SK-N-DZ (cell line): ENCODE results near the gene HDLBP.
"Not testable (repeated sequence)": the region's sequence is repeated elsewhere in the genome, so short reads cannot be mapped to it uniquely, and the experiment has no call there.

ENCODE experiments used
- DNase-seq: peaks from one replicate; pipeline ENCODE4 v3.0.0-alpha.2; 2015; ENCODE audit warnings: low spot score

HDLBP gene

DNA sequence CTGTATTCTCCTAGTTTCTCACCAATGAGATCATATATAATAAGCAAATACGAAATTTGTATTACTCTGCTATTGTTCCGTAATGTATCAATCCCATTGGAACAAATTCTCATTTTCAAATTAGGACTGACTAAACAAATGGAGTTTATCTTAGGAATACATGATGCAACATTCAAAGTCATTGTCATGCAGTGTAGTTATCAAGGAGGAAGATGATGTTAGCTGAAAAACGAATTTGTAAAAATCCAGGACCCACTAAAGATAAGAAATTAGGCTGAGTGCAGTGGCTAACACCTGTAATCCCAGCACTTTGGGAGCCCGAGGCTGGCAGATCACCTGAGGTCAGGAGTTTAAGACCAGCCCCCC is 15.1 kb upstream of the HDLBP start:
- DNase-seq = no peak

- no peak for DNase-seq
Measured at GRCh38 chr2:241329669-241330615, 14.5 kb upstream of the HDLBP start.

GRCh38 chr2:241325257-241325656 is 9.8 kb upstream of the HDLBP start:
- no peak for DNase-seq

DNA sequence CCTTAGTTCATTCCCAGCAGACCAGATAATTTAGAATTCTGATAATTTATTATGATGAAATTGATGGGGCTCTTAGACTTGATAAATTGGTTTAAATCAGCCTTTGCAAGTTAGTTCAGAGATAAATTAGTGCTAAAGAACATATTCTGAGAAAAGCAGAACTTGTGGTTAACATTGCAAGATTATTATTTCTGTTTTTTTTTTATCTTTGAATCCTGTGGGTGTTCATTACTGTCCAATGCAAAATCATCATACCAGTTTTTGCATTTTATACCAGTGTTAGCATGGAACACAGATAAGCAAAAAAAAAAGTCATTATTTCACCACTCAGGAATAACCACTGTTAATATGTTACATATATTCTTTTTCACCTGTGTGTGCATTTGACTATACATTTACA is 9.3 kb upstream of the HDLBP start:
- no peak for DNase-seq

- no peak for DNase-seq
Measured at GRCh38 chr2:241323778-241324177, 8.3 kb upstream of the HDLBP start.

GRCh38 chr2:241321886-241322285 is 6.4 kb upstream of the HDLBP start:
- DNase-seq = no peak

DNA sequence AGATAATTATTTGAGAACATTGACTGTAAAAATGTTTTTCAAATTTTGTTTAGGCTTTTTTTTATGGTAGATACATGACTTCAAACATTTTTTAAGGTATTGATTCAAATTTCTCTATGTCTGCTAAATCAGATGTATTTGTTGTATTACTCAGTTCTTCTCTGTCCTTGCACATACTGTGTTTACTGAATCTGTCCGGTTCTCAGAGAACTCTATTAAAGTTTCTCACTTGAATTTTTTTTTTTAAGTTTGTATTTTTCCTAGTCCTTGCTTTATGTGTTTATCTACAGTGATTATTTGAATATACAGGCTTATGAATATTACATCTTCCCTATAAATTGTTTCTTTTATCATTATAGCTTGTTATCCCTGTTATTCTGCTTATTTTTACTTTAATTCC is 5.6 kb upstream of the HDLBP start:
- DNase-seq = no peak

DNA sequence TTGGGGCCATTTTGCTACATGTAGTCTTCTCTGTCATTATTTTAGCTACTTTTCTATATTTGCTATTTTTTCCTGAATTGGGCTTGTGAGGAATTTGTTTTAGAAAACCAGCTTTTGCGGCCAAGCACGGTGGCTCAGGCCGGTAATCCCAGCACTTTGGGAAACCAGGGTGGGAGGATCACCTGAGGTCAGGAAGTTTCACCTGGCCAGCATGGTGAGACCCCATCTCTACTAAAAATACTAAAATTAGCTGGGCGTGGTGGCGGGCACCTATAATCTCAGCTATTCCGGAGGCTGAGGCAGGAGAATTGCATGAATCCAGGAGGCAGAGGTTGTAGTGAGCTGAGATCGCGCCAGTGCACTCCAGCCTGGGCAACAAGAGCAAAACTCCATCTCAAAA is 4.9 kb upstream of the HDLBP start:
- no peak for DNase-seq

- DNase-seq = not testable (repeated sequence)
Measured at GRCh38 chr2:241318830-241319229, 3.4 kb upstream of the HDLBP start.

GRCh38 chr2:241317391-241317790 is 1.9 kb upstream of the HDLBP start:
- no peak for DNase-seq

DNA sequence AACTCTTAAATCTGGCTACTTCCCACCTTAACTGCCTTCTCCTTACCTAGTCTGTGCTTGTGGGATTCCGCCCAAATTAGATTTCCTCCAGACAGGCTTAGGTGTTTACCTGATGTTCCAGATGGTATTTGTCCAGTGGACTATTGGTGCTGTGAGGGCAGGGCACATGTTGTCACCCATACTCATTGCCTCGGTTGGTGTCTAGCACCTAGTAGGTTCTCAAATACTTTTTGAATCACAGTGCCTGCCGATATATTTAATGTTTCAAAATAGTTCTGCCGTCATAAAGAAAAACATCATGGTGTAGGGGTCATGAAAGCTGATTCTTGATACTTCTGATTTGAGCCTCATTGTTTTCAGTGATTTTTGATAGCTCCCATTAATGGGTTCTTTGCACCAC is 1.4 kb upstream of the HDLBP start:
- no peak for DNase-seq

GRCh38 chr2:241315879-241316631 is 583 bp upstream of the HDLBP start, which contains the start of gene SEPTIN2:
Gene SEPTIN2, plus strand, starts transcription at chr2:241315925. Its CDS starts 8,308 bp downstream, at chr2:241324233.
- peak; percentile 65 for DNase-seq

DNA sequence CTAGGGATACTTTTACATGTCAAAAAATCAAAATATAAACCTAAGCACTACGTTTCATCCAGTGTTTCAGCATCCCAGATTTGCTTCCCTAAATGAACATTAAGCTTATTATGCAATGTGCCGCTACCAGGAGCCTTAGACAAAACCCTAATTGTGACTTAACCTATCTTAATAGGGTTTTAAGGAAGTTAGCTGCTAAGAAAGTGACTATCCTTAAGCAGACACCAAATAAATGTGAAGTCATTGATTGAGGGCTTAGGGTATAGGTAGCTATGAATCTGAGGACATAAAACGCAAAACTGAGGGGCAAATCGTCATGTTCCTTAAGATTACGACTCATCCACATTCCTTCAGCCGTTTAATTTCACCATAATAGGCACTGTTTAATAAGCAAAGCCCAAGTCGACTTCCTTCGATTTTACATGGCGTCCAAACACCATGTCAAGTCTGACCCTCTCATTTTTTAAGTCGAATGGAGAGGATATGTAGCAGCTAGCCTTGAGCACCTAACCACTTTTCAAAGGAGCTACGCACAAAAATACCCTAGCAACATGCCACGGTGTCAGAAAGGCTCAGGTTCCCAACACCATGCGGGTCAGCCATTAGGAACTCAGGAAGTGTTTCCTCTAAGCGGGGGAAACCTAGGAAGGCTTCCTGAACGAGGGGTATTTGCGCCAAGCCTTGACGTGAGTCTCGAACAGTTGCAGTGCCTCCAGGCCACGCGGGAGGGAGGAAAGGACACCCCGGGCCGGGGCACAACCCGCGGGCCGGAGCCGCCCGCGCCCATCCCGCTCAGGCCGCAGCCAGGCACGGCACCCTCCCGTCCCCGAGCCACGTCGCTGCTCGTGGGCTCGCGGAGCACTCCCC is 1.0 kb downstream of the HDLBP start:
- DNase-seq = no peak

- no peak for DNase-seq
Measured at GRCh38 chr2:241313543-241314095, 1.9 kb downstream of the HDLBP start.

DNA sequence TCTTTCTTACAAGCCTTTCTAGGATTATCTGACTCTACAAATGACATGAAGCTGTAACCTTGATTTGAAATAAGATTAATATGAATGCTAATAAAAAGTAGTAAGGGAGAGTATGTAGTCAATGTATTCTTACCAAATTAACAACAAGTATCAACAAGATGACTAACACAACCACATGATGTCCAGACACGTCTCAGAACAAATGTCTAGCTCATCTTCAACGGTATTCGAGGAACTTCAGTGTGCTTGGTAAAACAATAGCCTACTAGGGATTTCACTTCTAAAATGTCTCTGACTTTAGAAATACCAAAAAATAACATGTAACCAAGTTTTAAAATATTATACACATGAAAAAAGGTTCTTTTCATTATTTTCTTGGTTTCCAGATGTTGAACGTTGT is 3.4 kb downstream of the HDLBP start:
- no peak for DNase-seq

DNA sequence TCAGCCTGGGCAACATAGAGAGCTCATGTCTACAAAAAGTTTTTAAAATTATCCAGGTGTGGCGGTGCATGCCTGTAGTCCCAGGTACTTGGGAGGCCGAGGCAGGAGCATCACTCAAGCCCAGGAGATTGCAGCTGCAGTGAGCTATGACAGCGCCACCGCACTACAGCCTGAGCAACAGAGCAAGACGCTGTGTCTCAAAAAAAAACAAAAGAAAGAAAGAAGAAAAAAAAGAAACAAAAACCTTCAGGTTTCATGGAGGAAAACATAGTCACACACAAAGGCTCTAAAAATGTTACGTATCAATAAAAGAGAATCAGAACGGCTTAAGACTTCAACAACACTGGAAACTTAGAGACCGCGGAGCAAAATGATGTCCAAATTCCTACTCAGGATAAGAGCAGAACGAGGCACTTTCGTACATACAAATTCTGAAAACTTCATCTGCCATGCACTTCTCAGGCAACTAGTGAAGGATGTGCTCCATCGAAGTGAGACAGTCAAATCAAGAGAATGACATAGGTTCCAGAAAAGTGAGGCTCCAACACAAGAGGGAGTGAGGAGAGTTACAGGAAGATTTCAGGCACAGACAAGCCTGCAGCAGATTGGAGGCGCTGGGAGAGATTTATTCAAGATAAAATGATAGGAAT is 4.4 kb downstream of the HDLBP start:
- no peak for DNase-seq

DNA sequence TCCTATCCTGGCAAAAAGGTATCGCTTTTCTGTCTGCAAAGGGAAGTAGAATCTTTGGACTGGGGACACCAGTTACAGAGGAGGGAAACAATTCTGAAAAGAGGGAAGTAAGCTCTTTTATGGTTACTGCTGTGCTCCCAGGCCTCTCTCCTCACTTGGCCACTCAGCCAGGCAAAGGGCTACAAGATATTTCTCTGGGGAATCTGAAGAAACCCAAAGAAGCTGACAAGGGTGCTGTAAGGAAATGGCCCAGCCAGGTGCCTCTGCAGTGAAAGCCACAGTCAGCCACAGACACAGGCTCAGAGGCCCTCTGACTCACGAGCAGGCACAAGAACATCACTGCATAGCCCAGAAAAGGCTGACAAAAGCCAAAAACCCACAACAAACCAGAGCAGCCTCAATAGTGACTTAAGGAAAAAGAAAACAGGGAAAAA is 5.8 kb downstream of the HDLBP start:
- DNase-seq = no peak

- DNase-seq = no peak
Measured at GRCh38 chr2:241308832-241309500, 6.5 kb downstream of the HDLBP start.

DNA sequence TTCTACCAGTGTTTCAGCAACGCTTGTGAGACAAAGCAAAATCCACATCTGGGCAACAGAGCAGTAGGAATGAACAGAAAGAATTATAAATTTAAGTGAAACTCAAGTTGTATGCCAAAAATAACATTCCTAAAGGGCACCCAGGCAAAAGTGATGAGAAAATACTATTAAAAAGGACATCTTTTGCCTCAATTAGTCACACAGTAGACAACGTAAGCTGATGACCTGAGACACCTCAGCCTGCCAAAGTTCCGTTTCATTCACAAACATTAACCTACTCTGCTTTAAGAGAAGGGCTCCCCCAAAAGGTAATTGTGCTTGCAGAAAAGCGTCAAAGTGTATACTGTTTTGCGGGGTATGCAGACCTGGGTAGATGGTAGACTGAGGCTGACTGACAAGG is 7.2 kb downstream of the HDLBP start:
- DNase-seq = no peak

- DNase-seq = no peak
Measured at GRCh38 chr2:241307055-241307454, 8.4 kb downstream of the HDLBP start.
